HG02798 (cell line): ENCODE data around the gene TOMM20L.

Experiments
- ATAC-seq: cut with Tn5 transposase; IDR thresholded peaks from one replicate; pipeline ENCODE4 v1.9.1; 2021; ENCODE audit warnings: mild to moderate bottlenecking; ENCODE audit not compliant: unreplicated experiment, poor library complexity

The TOMM20L gene

DNA sequence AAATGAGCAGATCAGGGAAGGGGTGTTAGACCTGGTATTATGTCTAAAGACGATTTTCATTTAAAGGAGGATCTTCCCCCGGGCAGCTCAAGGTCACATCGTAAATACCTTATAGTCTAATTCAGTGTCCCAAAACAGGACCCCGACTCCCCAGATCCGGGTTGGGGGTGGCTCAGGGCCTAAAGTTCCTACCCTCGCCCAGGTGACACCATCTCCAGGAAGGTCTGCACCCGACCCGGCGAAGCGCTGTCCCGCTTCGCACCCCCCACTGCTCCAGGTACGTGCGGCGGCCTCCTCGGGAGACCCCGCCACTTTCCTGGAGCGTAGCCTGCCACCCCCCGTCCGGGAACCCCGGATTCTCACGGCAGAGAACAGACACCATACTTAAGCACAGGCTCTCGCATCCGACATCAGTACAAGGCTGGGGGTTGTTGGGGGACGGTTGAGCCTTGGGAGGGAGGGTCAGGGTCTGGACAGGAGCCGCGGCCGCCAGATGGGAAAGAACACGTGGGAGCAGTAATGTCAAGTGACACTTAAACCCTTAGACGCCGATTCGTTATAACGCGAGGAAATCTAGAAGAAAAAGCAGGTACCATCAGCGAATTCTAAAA lies 31.0 kb downstream of the TOMM20L start:
- peak; percentile 47 for ATAC-seq

DNA sequence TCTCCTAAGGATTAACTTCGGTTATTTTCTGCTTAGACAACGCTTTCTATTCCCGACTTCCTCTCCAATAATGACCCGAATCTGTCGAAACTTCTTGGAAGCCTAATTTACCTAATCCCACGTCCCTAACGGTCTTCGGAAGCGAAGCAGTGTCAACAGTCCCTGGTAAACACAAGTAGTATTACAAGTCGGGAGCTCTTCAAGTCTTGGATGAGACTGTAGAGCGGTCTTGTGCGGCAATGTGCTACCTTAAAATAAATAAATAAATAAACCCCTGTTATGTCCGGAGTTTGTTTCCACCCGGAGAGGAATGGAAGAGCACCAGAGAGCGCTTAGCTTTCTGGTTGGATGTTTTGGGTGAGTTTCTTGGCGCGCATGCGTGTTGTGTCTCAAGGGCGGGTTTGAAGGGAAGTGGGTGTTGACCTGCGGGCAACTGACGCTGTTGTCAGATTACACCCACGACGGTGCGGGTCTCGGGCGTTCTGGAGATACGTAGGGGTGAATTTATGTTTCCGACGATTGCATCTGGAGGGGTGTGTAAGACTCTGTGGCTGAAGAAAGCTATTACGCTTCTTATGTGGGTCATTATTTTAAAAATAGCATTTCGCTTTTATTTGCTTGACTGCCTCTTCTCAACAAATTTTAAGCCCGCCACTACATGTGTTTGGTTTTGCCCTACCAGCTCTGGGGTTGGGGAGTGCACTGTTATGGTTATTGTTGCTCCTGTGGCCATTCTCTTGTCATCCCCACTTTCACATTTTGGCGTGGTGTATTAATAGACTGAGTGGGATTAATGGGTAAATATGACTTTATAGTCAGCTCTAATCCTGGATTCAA lies 31.8 kb downstream of the TOMM20L start, which contains the start of the genes KIAA0586 and TIMM9:
KIAA0586 (plus strand) TSS at position 439 of the 837 bp plus-strand sequence. CDS start 546 bp downstream, outside the sequence.
TIMM9 (minus strand) TSS at position 251 of the 837 bp plus-strand sequence. CDS start 15,586 bp downstream, outside the sequence.
- ATAC-seq = peak; percentile 93

DNA sequence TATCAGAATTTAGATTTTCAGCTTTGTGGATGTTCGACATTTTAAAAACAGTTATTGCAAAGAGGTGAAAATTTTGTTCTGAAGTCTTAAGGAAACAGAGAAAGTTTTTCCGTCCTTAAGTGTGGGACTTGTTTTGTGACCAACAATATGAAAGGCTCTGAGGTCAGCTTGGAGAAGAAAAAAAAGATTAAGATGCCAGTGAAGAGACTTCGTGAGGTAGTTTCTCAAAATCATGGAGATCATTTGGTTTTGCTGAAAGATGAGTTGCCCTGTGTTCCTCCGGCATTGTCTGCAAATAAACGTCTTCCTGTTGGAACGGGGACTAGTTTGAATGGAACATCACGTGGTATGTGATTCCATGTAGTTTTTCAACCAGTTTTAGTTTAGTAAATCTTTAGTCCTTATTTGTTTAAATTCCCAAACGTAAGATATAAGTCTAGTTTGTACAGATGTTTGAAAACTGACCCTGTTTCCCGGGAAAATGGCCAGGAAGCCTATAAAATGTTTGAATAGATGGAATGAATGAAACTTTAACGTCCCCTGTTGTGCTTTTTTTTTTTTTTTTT lies 32.5 kb downstream of the TOMM20L start:
- ATAC-seq = no peak

DNA sequence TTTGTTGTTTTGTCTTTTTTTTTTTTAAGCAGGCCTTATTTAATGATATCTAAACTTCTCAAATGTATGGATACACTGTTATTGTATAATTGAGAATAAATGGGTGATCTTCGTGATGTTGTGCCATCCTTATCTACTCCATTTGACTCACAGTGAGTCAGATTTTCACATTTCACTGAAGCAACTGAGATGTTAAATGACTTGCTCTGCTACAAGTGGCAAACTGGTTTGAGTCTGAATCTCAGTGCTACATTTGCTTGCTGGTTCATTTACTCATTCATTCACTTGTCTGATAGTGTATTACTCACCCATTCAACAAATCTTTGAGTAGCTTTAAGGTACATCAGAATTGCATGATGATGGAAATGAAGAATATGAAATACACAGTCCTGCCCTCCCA lies 34.4 kb downstream of the TOMM20L start:
- ATAC-seq = no peak

DNA sequence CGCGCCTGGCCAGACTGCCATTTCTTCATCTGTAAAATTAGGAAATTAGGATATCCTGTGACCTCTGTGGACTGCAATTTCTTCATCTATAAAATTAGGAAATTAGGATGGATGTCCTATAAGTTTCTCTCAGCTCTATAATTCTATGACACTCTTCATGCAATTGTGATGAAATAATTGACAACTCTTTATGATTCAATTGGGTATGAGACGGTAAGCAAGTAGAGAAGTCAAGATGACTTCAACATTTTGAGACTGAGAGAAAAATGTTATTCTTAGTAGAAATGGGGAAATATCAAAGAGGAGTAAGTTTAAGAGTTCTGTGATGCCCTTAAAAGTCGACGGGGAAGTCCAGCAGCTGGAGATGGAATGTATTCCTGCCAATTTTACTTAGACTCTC lies 43.7 kb downstream of the TOMM20L start:
- no peak for ATAC-seq

DNA sequence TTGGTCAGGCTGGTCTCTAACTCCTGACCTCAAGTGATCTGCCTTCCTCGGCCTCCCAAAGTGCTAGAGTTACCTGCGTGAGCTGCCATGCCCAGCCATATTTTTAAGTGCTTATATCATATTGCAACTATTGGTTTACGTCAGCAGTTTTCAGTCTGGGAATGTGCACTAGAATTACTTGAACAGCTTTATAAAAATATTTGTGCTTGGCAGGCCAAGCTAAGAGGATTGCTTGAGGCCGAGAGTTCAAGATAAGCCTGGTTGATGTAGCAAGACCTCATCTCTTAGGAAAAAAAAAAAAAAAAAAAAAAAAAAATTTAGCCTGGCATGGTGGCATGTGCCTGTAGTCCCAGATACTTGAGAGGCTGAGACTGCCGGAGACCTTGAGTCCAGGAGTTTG lies 48.9 kb downstream of the TOMM20L start:
- ATAC-seq = no peak

DNA sequence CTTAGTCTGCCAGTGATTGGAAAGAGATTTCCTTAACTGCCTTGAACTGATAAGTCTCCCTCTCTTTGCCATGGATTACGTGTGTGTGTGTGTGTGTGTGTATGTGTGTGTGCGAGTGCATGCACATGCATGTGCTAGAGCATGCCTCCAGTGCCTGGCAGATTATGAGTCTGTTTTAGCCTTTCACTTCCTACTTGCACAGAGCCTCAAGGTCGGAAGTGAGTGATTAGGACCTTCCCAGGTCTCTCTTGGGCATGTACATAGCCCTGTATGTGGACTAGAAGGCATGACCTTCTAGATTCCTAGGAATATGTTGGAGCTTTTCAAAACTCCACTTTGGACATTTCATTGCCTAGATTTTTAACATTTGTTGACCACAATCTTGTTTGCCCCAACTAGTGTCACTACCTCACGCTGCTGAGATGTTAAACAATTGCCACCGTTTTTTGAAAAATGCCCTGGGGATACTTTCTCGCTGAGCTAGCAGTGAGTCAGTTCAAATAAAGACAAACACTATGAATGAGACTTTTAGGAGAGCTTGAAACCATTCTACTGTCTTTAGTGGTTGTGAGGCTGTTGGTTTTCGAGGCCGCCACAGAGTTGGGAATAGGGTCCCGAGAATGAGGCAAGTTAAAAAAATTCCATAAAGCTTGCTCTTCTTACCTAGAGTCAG lies 60.0 kb downstream of the TOMM20L start:
- ATAC-seq = no peak
